ENCODE data around the gene C1orf159. TPM values are rescaled to one million over a fixed set of nuclear protein-coding genes. Genes with fewer than 3 reads are reported as not detected.

Gene C1orf159
- total and polyA plus RNA-seq, 7 donors, result 6.6 to 25.3 (median 8.2) TPM

GRCh38 chr1:1075148-1075935 is 40.5 kb downstream of the C1orf159 start:
- Histone ChIP-seq H3K36me3 (no peaks in the 10 kb centered on the region), H3K27me3 (peaks cover 10 to 68% (median 39%) of the 10 kb centered on the region in 3 donors), H3K4me1 (peaks cover 0 to 12% (median 12%) of the 10 kb centered on the region in 4 donors), H3K27ac (no peak overlapping the region), H3K9me3 (no peaks in the 10 kb centered on the region), H3K4me3 (no peak overlapping the region)
- TF ChIP-seq EP300 (IDR thresholded peaks at IDR 0.05) (no peak), POLR2AphosphoS5 (IDR thresholded peaks at IDR 0.05) (no peak), CTCF (IDR thresholded peaks at IDR 0.05) (no peak), POLR2A (IDR thresholded peaks at IDR 0.05) (no peak)
- intact Hi-C loops (cut with DNase I), result no loop called here
- 61 to 64% methylated on average over 21 of the region's 21 CpGs for WGBS, 2 donors
- DNase-seq, result peak; percentile 66

- no peak for TF ChIP-seq POLR2A (IDR thresholded peaks at IDR 0.05)
- no peak for TF ChIP-seq POLR2AphosphoS5 (IDR thresholded peaks at IDR 0.05)
- no peak for TF ChIP-seq CTCF (IDR thresholded peaks at IDR 0.05)
- TF ChIP-seq EP300 (IDR thresholded peaks at IDR 0.05), result no peak
- intact Hi-C loops (cut with DNase I), result no loop called here
- peak; percentile 50 for DNase-seq
- H3K9me3 ChIP-seq, result no peaks in the 10 kb centered on the region
- H3K4me1 ChIP-seq, result peaks cover 0 to 7% (median 6%) of the 10 kb centered on the region in 4 donors
- no peaks in the 10 kb centered on the region for H3K36me3 ChIP-seq
- H3K27me3 ChIP-seq, result peaks cover 11 to 68% (median 42%) of the 10 kb centered on the region in 3 donors
- 61 to 81% methylated on average over 14 of the region's 14 CpGs for WGBS, 2 donors
- no peak overlapping the region for H3K4me3 ChIP-seq
- H3K27ac ChIP-seq, result no peak overlapping the region
Observed at GRCh38 chr1:1074631-1075147, 41.2 kb downstream of the C1orf159 start.

GRCh38 chr1:1073743-1074587 is 41.9 kb downstream of the C1orf159 start, which contains the start of gene RNF223:
RNF223 (minus strand) TSS chr1:1074306; CDS start chr1:1072566, 1,740 bp downstream.
- 13 to 60% methylated on average over 35 of the region's 35 CpGs for WGBS, 2 donors
- no peak for DNase-seq
- H3K27ac ChIP-seq, result no peak within 1 kb of the TSS
- no peaks in the 10 kb centered on the region for H3K36me3 ChIP-seq
- H3K9me3 ChIP-seq, result no peaks in the 10 kb centered on the region
- H3K27me3 ChIP-seq, result peaks cover 17 to 71% (median 49%) of the 10 kb centered on the region in 3 donors
- peaks cover 0 to 9% (median 7%) of the 10 kb centered on the region in 4 donors for H3K4me1 ChIP-seq
- intact Hi-C loops (cut with DNase I), result no loop called here
- peak in 1 of 4 donors; percentile 43 for TF ChIP-seq POLR2AphosphoS5 (IDR thresholded peaks at IDR 0.05)
- no peak for TF ChIP-seq CTCF (IDR thresholded peaks at IDR 0.05)
- TF ChIP-seq POLR2A (IDR thresholded peaks at IDR 0.05), result peak in 1 of 2 donors; percentile 68
- no peak for TF ChIP-seq EP300 (IDR thresholded peaks at IDR 0.05)
- H3K4me3 ChIP-seq, result no peak within 1 kb of the TSS

- no peak overlapping the region for H3K27ac ChIP-seq
- no peak overlapping the region for H3K4me3 ChIP-seq
- DNase-seq, result no peak
- TF ChIP-seq POLR2A (IDR thresholded peaks at IDR 0.05) (no peak), EP300 (IDR thresholded peaks at IDR 0.05) (no peak), POLR2AphosphoS5 (IDR thresholded peaks at IDR 0.05) (no peak)
- no peaks in the 10 kb centered on the region for H3K36me3 ChIP-seq
- H3K9me3 ChIP-seq, result no peaks in the 10 kb centered on the region
- WGBS, 2 donors, result 72 to 80% methylated on average over 28 of the region's 28 CpGs
- intact Hi-C loops (cut with DNase I), result no loop called here
- peaks cover 24 to 79% (median 58%) of the 10 kb centered on the region in 3 donors for H3K27me3 ChIP-seq
- H3K4me1 ChIP-seq, result peaks cover 0 to 17% (median 15%) of the 10 kb centered on the region in 4 donors
Observed at GRCh38 chr1:1072849-1073742, 42.8 kb downstream of the C1orf159 start.

Measured in sigmoid colon (tissue), 7 donors.